Activated T-helper 9 cell treated with anti-CD3 and anti-CD28 coated beads, Interleukin-2, amount 50 U/mL, for 16 hours (primary cell): ENCODE results near the gene ATOSA.

Experiments used
- DNase-seq: peaks from one replicate; pipeline ENCODE4 v3.0.0-alpha.2; 2020; ENCODE audit warnings: low read depth

Gene ATOSA

DNA sequence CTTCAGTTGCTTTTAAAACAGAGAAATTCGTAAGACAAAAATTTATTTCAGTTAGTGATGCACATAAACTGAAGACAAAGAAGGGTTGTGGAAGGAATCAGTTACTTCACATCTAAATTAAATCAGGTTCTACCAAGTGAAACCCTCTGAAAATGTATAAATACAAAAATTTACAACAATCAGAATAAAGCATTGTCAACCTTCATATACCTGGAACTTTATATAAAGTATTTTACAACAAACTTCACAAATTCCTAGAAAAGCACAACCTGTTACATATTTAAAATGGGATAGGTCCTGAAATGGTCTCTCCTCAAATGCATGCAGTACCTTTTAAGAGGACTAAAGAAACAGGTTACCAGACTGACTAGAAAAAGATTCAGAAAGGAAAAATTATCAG, 26.9 kb downstream of the ATOSA start:
- DNase-seq = no peak

DNA sequence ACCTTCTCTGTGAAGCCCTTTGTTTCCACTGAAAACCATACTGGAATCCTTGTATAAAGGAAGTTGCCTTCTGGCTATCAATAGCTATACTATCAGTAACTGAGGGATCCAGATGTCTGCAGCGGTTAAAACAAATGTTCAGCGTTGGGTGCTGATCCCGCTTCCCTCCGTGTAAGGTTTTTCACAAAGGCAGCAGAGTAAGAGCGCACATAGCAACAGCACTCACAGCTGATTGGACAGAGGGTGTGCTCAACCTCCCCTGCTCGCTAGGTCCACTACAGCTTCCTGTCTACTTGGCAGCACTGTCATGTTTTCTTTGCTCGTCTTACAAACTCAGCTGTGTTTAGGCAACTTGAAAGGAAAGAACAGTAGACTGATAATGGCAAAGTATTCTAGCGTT, 27.3 kb downstream of the ATOSA start:
- DNase-seq = peak; percentile 3

DNA sequence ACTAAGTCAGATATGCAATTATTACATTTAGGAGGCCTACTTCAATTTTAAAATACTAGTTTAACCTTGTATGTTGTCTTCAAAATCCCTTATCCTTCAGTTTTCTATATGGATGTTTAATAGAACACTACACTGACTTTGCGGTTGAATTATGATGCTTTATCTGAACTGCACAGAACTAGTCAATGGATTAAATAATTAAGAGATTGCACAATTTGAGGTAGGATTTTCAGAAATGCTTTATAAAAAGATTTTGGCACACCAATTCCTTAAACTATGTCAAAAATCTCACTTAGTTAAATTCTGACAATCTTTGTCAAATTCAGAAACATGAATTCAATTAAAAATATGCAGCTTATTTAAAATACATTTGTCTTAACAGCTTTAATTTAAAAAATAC, 28.1 kb downstream of the ATOSA start:
- no peak for DNase-seq

- DNase-seq = no peak
Observed at GRCh38 chr15:52649686-52650085, 29.5 kb downstream of the ATOSA start.

- no peak for DNase-seq
Observed at GRCh38 chr15:52645916-52646315, 33.3 kb downstream of the ATOSA start.

DNA sequence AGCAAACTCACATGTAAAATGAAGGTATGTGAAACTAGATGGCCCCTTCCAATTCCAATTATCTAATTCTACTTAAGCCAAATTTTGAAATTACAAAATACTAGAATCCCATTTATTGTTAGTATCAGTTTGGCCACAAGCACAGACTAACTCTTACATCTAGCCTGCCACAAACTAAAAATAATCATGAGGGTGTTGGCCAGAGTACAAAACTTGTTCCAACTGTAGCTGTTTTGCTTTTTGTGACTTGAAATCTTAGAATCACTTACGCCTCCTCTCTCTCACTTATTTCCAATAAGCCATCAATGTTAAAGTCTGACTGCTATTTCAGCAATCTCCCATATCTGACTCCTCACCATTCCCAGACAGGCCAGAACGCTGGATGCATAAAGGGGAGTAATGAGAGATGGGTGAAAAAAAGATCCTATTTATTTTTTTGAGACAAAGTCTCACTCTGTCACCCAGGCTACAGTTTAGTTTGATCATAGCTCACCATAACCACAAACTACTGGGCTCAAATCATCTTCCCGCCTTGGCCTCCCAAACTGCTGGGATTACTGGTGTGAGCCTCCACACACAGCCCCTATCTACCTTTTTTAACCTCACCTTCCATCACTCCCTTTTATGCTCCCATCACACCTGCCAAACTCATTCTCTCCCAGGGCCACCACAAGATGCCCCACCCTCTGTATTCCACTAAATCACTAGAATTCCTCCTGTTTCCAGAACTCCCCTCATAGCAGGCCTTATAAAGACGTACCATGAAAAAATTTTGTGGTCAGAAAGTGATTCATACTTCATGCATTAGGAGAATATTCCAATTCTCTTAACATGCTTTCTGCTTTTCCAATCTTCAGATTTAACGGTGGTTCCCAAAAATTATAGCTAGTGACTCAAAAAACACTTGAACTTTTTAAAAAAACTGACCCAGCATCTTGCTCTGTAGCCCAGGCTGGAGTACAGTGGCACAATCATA, 36.5 kb downstream of the ATOSA start:
- DNase-seq = no peak

DNA sequence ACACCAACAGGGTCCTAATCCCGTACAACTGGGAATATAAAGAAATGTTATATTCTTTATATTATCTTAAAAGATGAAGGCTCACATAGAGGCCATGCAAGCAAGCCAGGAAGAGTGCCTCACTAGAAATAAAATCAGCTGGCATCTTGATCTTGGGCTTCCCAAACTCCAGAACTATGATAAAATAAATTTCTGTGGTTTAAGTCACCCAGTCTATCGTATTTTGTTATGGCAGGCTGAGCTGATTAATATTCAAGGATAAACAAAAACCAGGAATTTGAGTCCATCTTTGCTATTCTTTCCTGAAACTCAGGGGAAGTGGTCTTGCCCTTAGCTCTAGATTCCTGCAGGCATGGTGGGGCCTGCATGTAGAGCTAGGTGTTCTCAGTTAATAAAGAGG, 42.7 kb downstream of the ATOSA start:
- DNase-seq = no peak

DNA sequence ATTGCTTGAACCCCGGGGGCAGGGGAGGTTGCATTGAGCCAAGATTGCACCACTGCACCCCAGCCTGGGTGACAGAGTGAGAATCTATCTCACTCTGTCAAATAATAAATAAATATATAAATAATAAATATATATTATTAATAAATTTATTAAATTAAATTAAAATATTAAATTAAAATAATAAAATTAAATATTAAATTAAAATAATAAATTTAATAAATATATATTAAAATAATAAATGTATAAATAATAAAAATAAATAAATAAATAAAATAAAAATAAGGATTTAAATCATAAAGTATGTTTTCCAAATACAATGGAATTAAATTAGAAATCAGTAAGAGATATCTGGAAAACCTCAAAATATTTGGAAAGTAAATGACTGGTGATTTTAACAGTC, 43.3 kb downstream of the ATOSA start:
- no peak for DNase-seq
